Measurements from ENCODE around the gene TMIGD1.

Gene TMIGD1

DNA sequence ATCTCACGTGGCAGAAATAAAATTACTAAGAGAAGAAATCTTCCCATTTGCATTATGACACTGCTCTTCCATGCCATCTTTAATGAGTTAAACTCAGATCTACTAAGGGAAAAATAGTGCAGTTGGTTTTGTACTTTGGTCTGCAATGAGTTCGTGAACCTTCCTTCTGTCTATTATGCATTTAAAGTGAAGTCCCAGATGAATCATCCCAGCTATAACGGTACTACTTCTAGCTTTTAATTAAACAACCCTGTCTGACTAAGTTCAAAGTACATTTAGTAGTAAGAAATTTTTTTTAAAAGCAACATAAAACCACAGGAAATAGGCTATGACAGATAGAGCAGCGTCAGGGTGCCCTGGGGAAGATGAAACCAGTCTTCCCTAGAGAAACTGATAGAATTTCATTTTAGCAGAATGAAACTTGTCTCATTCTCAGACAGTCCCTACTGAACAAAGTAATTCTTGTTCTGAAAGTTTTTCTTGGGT is 1.8 kb downstream of the TMIGD1 start:
- peak in 1 of 2 donors; percentile 24 for DNase-seq (ENCODE audit: low read depth in 2 of 2)

DNA sequence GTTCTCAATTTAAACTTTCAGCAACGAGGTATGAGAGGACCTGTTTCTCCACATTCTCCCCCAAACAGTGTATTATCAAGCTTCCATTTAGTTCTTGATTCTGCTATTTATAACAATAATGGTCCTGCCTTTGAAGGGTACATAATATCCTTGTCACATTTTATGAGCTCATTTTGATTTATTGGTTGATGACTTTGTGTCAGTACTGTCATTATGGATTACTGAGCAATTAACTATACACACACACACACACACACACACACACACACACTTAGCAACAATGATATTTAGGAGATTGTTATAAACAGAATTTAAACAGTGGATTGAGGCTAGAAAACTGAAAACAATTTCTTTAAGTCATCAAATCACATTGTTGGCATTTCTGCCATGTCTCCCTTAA is 7.0 kb downstream of the TMIGD1 start:
- DNase-seq (ENCODE audit: low read depth in 2 of 2), result no peak

DNA sequence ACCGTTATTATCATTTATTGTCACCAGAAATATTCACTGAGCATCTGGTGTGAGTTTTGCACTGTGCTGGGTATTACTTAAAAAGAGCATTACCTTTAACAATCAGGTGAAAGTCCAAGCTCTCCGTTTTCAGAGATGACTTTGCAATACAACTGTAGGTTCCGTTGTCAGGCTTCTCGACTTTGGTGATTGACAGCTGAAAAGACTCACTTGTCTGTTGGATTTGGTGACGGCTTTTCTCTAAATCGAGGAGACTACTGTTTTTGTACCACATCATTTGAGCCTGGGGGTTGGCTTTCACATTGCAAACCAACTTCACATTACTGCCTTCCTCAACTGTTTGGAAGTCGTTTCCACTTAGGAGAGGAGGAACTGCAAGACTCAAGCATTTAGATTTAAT is 9.1 kb downstream of the TMIGD1 start:
- DNase-seq (ENCODE audit: low read depth in 2 of 2), result no peak

DNA sequence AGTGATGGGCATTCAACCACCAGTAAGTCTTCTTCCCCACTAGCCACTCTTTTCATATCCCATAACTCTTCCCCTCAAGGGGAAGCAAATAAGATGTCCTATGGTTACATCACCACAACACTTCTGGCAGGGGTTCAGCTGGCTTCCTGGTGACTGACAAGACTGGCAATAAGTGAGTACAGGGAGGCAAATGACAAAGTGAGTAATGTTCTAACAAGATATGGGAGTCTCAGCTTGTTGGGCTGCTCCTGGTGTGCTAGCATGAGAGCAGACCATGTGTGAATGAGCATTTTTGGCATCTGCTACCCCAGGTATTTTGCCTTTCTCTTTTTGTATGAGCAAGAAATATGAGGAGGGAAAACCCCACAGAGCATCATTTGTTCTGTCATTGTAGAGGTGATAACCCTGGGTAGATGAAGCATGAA is 9.9 kb downstream of the TMIGD1 start:
- no peak for DNase-seq (ENCODE audit: low read depth in 2 of 2)

DNA sequence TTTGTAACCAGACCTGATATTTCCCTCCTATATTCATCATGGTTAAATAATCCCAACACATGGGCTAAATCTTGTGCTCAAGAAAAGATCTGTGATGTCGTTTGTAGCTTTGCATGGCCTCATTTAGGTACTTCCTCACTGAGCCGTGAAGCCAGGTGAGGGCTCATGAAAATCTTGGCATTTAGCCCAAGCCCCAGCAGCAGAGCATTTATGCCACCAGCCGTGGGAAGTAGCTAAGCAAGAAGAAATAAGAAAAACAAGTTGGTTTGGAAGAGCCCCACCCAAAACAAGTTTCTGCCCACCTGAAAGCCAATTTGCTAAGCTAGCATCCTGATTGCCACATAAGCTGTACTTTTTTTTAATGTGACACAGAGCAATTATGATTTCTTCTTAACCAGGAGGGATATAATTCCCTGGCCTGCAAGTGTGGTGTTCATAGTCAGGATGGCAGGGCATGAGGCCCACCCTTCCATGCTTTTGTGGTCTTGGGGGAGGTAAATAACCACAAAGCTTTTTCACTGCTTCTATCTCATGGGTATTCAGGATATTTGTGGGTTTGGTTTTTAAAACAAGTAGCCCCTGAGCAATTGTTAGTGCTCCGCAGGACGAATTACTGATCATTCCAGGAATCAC is 10.5 kb downstream of the TMIGD1 start:
- DNase-seq (ENCODE audit: low read depth in 2 of 2), result no peak

DNA sequence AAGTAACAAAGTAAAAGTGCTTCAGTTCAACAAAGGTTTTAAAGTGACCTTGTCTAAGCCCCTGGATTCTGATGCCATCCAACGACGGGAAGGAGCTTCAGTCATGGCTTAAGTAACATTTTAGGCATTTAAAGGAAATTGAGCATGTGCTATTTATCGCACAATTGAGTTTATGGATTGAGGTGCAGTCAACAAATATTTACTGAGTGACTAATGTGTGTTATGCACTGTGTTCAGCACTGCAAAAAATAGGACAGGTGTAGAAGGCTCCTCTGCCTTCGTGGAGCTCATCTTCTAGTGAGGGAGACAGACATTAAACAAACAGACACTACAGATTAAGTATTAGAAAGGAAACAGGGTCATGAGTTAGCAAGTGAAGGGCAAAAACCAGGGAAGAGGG is 12.5 kb downstream of the TMIGD1 start:
- DNase-seq (ENCODE audit: low read depth in 2 of 2), result no peak

DNA sequence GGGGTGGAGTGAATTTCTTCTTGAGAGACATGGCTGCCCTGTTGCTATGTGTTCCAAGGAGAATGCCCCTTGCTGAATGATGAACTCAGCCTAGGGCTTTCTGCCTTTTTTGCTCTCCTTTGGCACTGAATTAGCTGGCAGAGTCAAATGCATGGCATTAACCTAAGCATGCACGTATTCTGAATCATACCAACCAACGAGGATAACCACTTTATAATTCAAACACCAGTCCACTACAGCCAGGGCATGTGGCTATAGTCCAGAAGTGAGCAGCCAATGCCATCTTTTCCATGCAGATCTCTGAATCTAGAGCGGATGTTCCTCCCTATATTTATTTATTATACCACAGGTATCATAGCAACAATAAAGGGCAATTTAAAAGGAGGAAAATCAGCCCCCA is 15.7 kb downstream of the TMIGD1 start:
- no peak for DNase-seq (ENCODE audit: low read depth in 2 of 2)

DNA sequence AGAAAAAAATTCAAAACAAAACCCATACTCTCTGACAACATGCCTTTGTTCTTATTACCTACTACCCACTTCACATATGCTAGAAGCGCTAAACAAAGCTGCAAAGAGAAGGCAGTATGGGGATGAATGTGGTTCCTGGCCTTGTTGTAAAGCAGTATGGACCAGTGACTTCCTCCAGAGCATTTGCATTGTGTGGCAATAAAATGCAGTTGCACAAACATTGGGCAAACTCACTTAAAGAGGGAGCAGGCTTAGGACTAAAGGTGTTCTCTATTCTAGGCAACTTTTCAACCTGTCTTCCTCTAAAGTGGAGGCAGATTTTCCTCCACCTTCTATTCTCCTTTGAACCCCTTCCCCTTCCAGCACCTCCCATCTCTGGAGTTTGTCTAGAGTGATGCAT is 17.1 kb downstream of the TMIGD1 start:
- no peak for DNase-seq (ENCODE audit: low read depth in 2 of 2)

DNA sequence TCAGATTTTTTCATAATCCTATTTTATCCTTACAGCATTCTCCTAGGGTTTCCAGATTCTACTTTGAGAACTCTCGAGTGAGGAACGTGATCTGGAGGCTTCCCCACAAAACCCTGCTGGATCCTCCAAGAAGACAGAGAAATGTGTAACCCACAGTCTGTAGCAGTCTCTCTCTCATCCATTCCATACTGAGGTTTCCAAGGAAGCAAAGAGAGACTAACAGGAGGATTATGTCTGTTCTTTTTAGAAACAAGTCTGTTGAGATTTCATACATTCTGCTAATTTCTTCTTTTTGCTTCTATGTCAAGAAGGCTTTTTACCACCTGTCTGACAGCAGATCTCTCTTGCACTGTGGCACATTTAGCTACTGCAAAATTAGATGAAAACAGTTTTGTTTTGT is 18.8 kb downstream of the TMIGD1 start:
- DNase-seq (ENCODE audit: low read depth in 2 of 2), result no peak

DNA sequence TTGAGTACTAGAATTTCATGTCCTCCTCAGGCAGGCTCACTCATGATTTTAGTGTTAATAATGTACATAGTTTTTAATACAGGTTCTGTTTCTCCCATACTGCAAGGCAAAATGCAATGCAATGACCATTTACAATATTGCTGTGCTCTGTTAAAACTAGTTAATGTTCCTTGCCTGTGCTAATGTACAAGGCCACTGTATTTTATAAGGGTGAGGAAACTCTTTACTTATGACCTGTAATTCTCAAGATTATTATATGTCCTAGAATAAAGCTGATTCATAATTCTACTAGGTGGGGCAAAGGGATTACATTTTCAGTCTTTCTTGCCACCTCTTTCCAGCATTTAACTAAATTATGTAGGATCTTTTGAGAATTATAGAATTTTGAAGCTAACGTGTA is 19.4 kb downstream of the TMIGD1 start:
- no peak for DNase-seq (ENCODE audit: low read depth in 2 of 2)

DNA sequence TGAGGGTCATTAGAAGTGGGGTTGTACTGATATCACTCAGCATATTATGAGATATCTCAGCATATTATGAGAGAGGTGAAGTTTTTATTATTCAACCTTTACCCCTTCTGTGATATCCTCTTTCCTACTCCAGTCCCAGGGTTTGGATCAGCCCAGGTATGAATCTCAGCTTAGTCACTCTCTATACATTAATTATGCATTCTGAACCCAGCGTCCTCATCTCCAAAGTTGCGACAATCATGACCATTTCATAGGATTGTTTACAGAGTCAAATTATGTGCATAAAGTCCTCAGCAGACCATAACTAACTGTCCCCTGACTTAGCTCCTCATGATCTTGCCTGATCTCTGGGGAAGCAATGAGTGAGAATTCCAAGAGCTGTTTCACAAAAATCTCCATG is 21.6 kb downstream of the TMIGD1 start:
- DNase-seq (ENCODE audit: low read depth in 2 of 2), result no peak

DNA sequence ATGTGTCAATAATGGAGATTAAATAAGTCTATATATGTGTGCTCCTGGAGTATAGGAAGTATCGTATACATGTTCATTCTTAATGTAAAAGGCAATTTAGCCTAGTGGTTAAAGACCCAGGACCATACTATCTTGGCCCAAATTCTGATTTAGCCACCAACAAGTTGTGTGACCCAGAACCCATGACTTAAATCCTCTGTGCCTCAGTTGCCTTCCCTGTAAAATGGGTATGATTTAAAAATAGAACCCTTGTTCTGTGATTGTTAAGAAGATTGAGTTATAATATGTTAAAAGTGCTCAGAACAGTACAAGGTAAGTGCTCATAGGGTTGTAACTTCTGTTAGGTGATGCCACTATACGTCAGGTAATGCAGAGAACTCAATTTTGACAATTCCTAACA is 23.3 kb downstream of the TMIGD1 start:
- no peak for DNase-seq (ENCODE audit: low read depth in 2 of 2)

DNA sequence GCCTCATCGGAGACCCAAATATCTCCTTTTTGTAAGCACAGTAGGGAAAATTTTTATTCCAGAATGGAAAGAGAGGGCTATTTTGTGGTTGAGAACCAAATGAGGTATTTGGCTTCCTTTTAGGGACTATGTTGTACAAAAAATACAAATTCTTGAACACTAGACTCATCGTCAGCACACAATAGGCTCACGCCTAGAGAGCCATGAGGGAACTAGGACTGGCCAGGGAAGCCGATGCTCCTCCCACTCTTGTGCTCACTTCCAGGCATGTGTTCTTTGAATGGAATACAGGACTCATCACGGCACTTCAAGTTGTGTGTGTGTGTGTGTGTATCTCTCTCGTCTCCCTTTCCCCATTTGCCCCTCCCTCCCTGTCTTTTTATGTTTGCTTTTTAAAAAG is 24.3 kb downstream of the TMIGD1 start:
- DNase-seq (ENCODE audit: low read depth in 2 of 2), result no peak

DNA sequence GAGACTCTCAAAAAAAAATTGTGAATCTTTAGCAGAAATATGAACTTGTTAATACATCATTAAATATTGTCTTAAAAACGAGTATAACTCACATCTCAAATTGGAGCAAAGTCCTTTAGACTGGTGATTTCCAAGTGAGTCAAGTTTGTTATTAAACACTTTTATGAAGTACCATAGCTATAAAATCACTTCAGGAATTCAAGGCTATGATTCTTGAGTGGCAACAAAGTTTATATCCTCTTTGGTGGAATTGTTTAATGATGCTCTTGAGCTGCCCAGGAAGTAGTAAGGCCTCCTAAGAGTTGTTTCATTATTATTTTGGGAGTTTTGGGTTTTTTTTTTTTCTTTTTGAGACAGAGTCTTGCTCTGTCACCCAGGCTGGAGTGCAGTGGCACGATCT is 25.5 kb downstream of the TMIGD1 start:
- no peak for DNase-seq (ENCODE audit: low read depth in 2 of 2)

DNA sequence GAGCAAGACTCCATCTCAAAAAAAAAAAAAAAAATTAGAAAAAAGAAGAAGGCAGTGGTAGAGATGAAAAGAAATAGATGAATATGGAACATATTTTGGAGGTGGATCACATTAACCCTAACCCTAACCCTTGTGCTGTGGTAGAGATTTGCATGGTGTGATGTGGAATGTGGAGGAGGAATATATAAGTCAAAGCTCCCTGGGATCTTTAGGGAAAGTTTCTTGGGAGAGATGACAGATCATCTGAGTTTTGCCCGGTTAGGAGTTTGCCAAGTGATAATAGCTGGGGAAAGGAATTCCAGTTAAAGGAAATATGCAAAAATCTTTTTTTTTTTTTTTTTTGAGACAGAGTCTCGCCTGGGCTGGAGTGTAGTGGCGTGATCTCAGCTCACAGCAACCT is 29.1 kb downstream of the TMIGD1 start:
- no peak for DNase-seq (ENCODE audit: low read depth in 2 of 2)

DNA sequence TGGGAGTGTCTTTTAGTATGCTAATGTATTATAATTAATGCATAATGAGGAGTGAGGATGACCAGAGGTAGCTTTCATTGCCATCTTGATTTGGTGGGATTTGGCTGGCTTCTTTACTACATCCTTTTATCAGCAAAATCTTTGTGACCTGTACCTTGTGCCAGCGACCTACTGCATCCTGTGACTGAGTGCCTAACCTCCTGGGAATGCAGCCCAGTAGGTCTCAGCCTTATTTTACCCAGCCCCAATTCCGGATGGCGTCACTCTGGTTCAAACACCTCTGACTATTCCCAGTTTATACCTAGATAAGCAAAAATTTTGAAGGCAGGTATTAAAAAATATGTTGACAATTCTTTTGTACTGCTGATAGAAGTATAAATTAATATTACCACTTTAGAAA is 31.6 kb downstream of the TMIGD1 start:
- no peak for DNase-seq (ENCODE audit: low read depth in 2 of 2)

DNA sequence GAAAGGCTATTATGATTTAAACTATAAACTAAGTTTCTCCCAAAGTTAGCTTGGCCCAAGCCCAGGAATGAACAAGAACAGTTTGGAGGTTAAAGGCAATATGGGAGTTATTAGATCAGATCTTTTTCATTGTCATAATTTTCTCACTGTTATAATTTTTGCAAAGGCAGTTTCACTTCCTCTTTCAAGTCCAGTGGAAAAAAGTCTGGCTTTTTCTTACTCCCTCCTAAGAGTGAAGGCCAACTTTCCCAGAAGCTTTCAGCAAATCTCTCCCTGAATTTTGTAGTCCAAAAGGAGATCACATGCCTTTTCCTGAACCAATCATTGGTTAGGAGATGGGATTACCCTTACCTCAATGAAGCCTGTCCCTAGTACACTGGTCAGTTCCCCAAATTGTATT is 33.0 kb downstream of the TMIGD1 start:
- no peak for DNase-seq (ENCODE audit: low read depth in 2 of 2)

DNA sequence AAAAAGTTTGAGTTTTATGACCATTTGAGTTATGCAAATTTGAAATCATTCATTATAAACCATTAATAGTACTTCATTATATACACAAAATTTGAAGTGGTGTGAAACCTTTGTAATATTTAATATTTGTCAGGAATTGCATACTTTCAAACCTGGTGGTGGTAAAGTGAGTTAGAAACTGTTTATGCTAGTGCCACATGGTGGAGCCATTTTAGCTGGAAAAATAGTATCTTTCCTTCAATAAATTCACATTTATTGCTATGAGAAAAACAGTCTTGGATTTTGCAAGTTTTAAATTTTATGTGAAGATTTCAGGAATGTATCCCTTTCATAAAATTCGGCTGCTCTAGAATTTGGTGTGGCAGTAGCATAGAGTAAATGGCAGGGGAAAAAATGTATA is 34.9 kb downstream of the TMIGD1 start:
- DNase-seq (ENCODE audit: low read depth in 2 of 2), result no peak

DNA sequence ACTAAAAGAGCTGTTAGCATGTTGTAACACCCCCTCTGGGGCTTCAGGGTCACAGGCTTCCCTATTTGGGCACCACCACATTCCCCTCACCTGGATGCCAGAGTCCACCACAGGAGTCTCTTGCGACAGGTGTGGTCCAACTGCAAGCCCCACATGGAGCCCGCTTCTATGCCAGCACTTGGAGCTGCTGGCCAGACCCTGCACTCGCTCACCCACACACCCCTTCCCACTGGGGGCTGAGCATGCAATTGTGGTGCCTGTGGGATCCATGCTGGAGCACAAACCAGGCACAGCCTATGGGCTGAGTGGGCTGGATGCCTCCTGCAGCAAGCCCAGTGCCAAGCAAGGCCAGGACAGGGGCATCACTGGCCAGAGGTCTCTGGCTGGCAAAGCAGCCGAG is 36.1 kb downstream of the TMIGD1 start:
- no peak for DNase-seq (ENCODE audit: low read depth in 2 of 2)

DNA sequence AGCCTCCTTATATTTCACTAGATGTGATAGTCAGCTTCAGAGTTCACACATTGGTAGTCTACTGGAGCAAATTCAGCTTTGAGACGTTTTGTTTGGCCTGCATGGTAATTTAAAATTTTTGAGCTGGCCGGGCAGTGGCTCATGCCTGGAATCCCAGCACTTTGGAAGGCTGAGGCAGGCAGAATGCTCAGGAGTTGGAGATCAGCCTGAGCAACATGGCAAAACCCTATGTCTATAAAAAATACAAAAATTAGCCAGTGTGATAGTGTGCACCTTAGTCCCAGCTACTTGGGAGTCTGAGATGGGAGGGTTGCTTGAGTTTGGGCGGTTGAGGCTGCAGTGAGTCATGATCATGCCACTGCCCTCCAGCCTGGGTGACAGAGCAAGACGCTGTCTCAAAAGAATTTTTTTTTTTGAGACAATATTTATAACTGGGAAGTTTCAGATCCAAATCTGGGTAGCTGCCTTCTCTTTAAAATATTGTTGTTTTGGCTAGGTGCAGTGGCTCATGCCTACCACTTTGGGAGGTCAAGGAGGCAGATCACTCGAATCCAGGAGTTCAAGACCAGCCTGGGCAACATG is 37.3 kb downstream of the TMIGD1 start:
- no peak for DNase-seq (ENCODE audit: low read depth in 2 of 2)

DNA sequence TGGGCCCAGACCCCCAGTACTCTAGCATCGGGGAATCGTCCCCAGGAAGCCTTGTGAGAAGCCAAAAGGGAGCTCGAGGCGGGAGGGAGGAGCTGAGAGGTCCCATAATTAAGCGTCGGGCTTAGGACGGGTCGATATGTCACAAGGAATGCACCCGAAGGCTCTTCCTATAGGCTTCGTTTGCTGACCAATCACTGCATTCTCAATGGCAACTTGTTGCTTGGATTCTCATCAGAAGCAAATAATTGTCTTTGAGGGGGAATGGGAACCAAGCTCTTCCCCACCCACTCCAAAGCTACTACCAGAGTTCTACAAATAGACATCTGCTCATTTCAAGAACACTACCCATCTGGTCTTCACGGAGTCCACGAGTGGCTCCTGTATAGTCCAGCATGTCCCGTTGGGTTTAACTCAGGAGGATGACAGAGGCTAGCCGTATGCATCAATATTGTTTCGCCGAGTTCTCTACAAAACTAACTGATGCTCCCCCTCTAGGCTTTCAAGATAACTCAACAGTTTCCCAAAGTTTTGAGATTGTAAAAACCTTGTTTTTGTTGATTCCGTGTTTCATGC is 41.5 kb downstream of the TMIGD1 start:
- no peak for DNase-seq (ENCODE audit: low read depth in 2 of 2)

DNA sequence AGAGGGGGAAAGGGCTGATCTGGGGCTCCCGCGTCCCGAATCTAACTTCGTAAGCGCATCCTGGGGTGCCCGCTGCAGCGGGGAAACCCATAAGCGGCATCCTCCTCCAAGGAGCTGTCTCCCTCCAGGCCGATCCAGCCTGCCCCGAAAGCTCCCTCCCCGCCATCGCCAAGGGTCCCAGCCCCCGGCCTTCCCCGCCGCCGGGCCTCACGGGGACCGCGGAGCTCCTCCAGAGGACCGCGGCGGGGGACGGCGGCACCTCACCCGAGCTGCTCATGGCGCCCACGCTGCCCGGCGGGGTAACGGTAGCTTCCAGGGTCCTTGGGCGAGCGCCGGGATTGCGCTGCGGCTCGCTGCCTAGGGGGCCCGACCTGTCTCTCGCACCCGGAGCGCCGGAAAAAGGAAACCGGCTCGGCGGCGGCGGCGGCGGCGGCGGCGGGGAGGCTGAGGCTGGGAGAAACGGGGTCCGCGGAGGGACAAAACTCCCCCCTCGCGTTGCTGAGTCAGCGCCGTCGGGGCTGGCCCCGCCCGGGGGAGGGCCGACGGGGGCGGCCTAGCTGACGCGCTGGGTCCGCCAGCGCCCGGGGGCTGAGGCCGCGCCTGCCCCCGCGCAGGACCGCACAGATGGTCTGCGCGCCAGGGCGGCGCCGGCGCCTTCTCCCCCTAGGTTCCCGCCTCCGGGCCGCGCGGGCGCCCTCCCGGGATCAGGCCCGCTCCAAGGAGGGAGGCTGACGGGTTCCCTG is 42.1 kb downstream of the TMIGD1 start, which contains the start of gene BLMH:
Gene BLMH, minus strand, starts transcription at position 402 of the 743 bp plus-strand sequence. Its CDS starts 125 bp downstream, at position 277.
- peak; percentile 70 to 81 for DNase-seq (ENCODE audit: low read depth in 2 of 2)
